K562 (cell line): ENCODE data around the gene PEBP1. TPM values are rescaled to one million over a fixed set of nuclear protein-coding genes. Genes with fewer than 3 reads are reported as not detected.

Source experiments
- AFF1 ChIP-seq, 2 experiments: fragments of 450-650 bp; IDR thresholded peaks; 2 replicates each; pipeline ENCODE4 v1.6.1; 2018; ENCODE audit warnings: mild to moderate bottlenecking in 2 of 2, low read depth in 1 of 2; ENCODE audit not compliant: partially characterized antibody in 2 of 2
- ATF6 ChIP-seq: sonication (generic); formaldehyde crosslinking; IDR thresholded peaks from 2 replicates; pipeline ENCODE4 v1.4.0; 2020; ENCODE audit warnings: mild to moderate bottlenecking, missing genetic modification reagents
- CBFA2T2 ChIP-seq: fragments of 450-650 bp; conservative IDR thresholded peaks from 2 replicates; pipeline ENCODE4 v1.6.1; 2017; ENCODE audit warnings: mild to moderate bottlenecking
- CBFA2T3 ChIP-seq: fragments of 450-650 bp; IDR thresholded peaks from 2 replicates; pipeline ENCODE4 v1.6.1; 2017
- E2F6 ChIP-seq, 2 experiments: IDR thresholded peaks; 2 replicates each; pipeline ENCODE4 v1.6.1; 2011; ENCODE audit warnings: borderline replicate concordance in 1 of 2, control low read depth in 1 of 2, low read depth in 1 of 2, low read length in 1 of 2, mild to moderate bottlenecking in 1 of 2, mixed read lengths in 1 of 2, moderate library complexity in 1 of 2; ENCODE audit not compliant: insufficient read depth in 1 of 2, insufficient read length in 1 of 2, poor library complexity in 1 of 2, severe bottlenecking in 1 of 2; ENCODE audit errors: extremely low read depth in 1 of 2
- ILK ChIP-seq: fragments of 450-650 bp; IDR thresholded peaks from 2 replicates; pipeline ENCODE4 v1.6.1; 2016; ENCODE audit warnings: missing genetic modification characterization, low read depth, mild to moderate bottlenecking, missing compliant biosample characterization, moderate library complexity, borderline replicate concordance
- REST ChIP-seq, 2 experiments: fragments of 450-650 bp; formaldehyde crosslinking in 1 of 2; IDR thresholded peaks; 2 replicates each; pipeline versions ENCODE4 v1.4.0 to v1.6.1; 2014 to 2020; ENCODE audit warnings: mild to moderate bottlenecking in 2 of 2, borderline replicate concordance in 1 of 2, low read depth in 1 of 2
- SMARCA4 ChIP-seq: fragments of 450-650 bp; IDR thresholded peaks from 2 replicates; pipeline ENCODE4 v1.6.1; 2016
- SMARCE1 ChIP-seq: fragments of 450-650 bp; IDR thresholded peaks from 2 replicates; pipeline ENCODE4 v1.7.1; 2016; ENCODE audit warnings: mild to moderate bottlenecking
- SRSF1 ChIP-seq: fragments of 200-400 bp; formaldehyde crosslinking; IDR thresholded peaks from 2 replicates; pipeline ENCODE4 v1.6.1; 2017; ENCODE audit warnings: mild to moderate bottlenecking, low read depth, low read length, moderate library complexity
- polyA plus RNA-seq, 8 experiments: library from polyadenylated mRNA; depleted of rRNA in 4 of 8; stranded (reverse) in 5 of 8; unstranded in 3 of 8; fragments of >200 nt; fragmentation: Nextera tagmentation in 2 of 8; fragmentation: Illumina TruSeq in 1 of 8; extraction: Ambion mirVana in 2 of 8; extraction: Trizol in 1 of 8; gene quantifications; 2 replicates each; pipeline versions ENCODE4 v1.2.1 to v1.2.3, GENCODE V29; 2011 to 2014; ENCODE audit warnings: inconsistent platforms in 1 of 8, missing spikeins in 1 of 8
- total RNA-seq, 7 experiments: library from RNA; depleted of rRNA in 6 of 7; stranded (reverse); fragments of >200 nt in 6 of 7; fragmentation: Illumina TruSeq in 2 of 7; extraction: Trizol in 2 of 7; gene quantifications; 2 replicates each; pipeline versions ENCODE4 v1.2.1 to v1.2.3, GENCODE V29; 2011 to 2021; ENCODE audit warnings: low replicate concordance in 1 of 7

The PEBP1 gene
- total and polyA plus RNA-seq, 9 of the 15 experiments (the other 6 are each of a cell fraction or from before 2014, with no cell fraction given): 77.3 to 207 (median 153) TPM

- TF ChIP-seq REST (IDR thresholded peaks at IDR 0.05; ENCODE audit: borderline replicate concordance) (no peak), REST (CRISPR knock-in tag; IDR thresholded peaks at IDR 0.05; ENCODE audit: low read depth) (no peak), SRSF1 (no peak), CBFA2T3 (peak; percentile 42), ATF6 (no peak), SMARCA4 (peak; percentile 31; the same call in 1 of the 2 replicates), AFF1 (IDR thresholded peaks at IDR 0.05; ENCODE audit: low read depth in 1 of 2, partially characterized antibody in 2 of 2) (no peak), CBFA2T2 (0 out of 2 replicates have a peak, but pooled peaks have one; percentile 7), E2F6 (IDR thresholded peaks at IDR 0.05; ENCODE audit: borderline replicate concordance in 1 of 2, extremely low read depth in 1 of 2, insufficient read depth in 1 of 2, insufficient read length in 1 of 2, low read depth in 1 of 2, low read length in 1 of 2, poor library complexity in 1 of 2, severe bottlenecking in 1 of 2) (no peak), ILK (tag) (no peak), SMARCE1 (0 out of 2 replicates have a peak, but pooled peaks have one; percentile 27)
These were observed 52.0 kb downstream of the PEBP1 start (continued) for GRCh38 chr12:118187751-118188435.
